Endothelial cell of umbilical vein (primary cell): ENCODE results near the gene ATXN2. TPM values are rescaled to one million over a fixed set of nuclear protein-coding genes. Genes with fewer than 3 reads are reported as not detected.

Experiments used
- BruUV-seq: library from RNA; stranded (reverse); fragments of 400-500 nt; replicated peaks from 2 replicates; lab custom pipeline; 2021; lab: Mats Ljungman, UMichigan
- CTCF ChIA-PET: fragments of 300-600, 350-600 bp; sonication (Branson Sonifier 250); formaldehyde crosslinking; loops from one replicate; lab custom pipeline; 2021; ENCODE audit warnings: antibody characterized with exemption, inconsistent platforms; lab: Charles Lee
- POLR2A ChIA-PET: fragments of 300-600, 350-600 bp; sonication (Branson Sonifier 250); formaldehyde crosslinking; loops from one replicate; lab custom pipeline; 2021; ENCODE audit warnings: antibody characterized with exemption, inconsistent platforms; lab: Charles Lee
- DNase-seq: peaks from one replicate; pipeline ENCODE4 v3.0.0-alpha.2; 2011; ENCODE audit warnings: low read depth, low spot score
- FAIRE-seq: peaks from 2 replicates; lab custom pipeline; 2011; peaks lifted over from hg19 to GRCh38; lab: Jason Lieb, UNC
- H2AFZ ChIP-seq: 2 replicates; pipeline ENCODE4 v1.6.0; 2012; ENCODE audit warnings: low read depth, low read length, control low read depth, inconsistent platforms
- H3K27ac ChIP-seq: 2 replicates; pipeline ENCODE4 v1.5.1; 2011; ENCODE audit warnings: low read depth, mild to moderate bottlenecking, control low read depth, low read length, moderate library complexity; ENCODE audit not compliant: insufficient read depth
- H3K27me3 ChIP-seq, 2 experiments: 2 replicates each; pipeline versions ENCODE4 v1.6.0 to v1.6.1; 2011; ENCODE audit warnings: low read length in 2 of 2, mixed read lengths in 1 of 2; ENCODE audit not compliant: control insufficient read depth in 2 of 2, insufficient read depth in 2 of 2
- H3K36me3 ChIP-seq, 2 experiments: 2 replicates in 1 of 2; 3 replicates in 1 of 2; pipeline ENCODE4 v1.5.1; 2011; ENCODE audit warnings: low read length in 2 of 2, mild to moderate bottlenecking in 1 of 2, moderate library complexity in 1 of 2; ENCODE audit not compliant: control insufficient read depth in 2 of 2, insufficient read depth in 2 of 2; ENCODE audit errors: extremely low read depth in 1 of 2
- H3K4me1 ChIP-seq: 3 replicates; pipeline ENCODE4 v1.5.1; 2011; ENCODE audit warnings: mild to moderate bottlenecking, low read length; ENCODE audit not compliant: control insufficient read depth, insufficient read depth; ENCODE audit errors: extremely low read depth
- H3K4me2 ChIP-seq: 2 replicates; pipeline ENCODE4 v1.6.1; 2011; ENCODE audit warnings: low read length, control low read depth, mixed read lengths; ENCODE audit not compliant: insufficient read depth
- H3K4me3 ChIP-seq, 3 experiments: fragments of 200-600 bp in 1 of 3; sonication (generic), shearing (Covaris generic) in 1 of 3; replicated peaks in 1 of 3; 2 replicates each; pipeline ENCODE4 v1.5.1; 2011 to 2016; ENCODE audit warnings: control low read depth in 3 of 3, low read length in 3 of 3, mild to moderate bottlenecking in 2 of 3, inconsistent platforms in 1 of 3, low read depth in 1 of 3, moderate library complexity in 1 of 3; ENCODE audit not compliant: insufficient read depth in 1 of 3
- H3K79me2 ChIP-seq: 2 replicates; pipeline ENCODE4 v1.6.0; 2012; ENCODE audit warnings: low read length, inconsistent platforms; ENCODE audit not compliant: control insufficient read depth, insufficient read depth
- H3K9ac ChIP-seq: replicated peaks from 2 replicates; pipeline ENCODE3; 2011; ENCODE audit warnings: low read length, control low read depth; ENCODE audit not compliant: insufficient read depth; ENCODE audit errors: extremely low read depth
- H3K9me1 ChIP-seq: replicated peaks from 3 replicates; pipeline ENCODE4 v1.6.0; 2011; ENCODE audit warnings: mild to moderate bottlenecking, low read length; ENCODE audit not compliant: control insufficient read depth, insufficient read depth; ENCODE audit errors: extremely low read depth
- H3K9me3 ChIP-seq: replicated peaks from 2 replicates; pipeline ENCODE4 v1.5.1; 2012; ENCODE audit warnings: low read length, inconsistent platforms; ENCODE audit not compliant: control insufficient read depth, insufficient read depth
- H4K20me1 ChIP-seq: replicated peaks from 2 replicates; pipeline ENCODE3; 2011; ENCODE audit warnings: mild to moderate bottlenecking, low read length; ENCODE audit not compliant: control insufficient read depth, insufficient read depth; ENCODE audit errors: extremely low read depth
- EZH2 ChIP-seq: IDR thresholded peaks from 2 replicates; pipeline ENCODE4 v1.6.1; 2012; ENCODE audit warnings: borderline replicate concordance, low read depth, mild to moderate bottlenecking, moderate library complexity, low read length, inconsistent platforms; ENCODE audit not compliant: severe bottlenecking
- FOS ChIP-seq: IDR thresholded peaks from 2 replicates; pipeline ENCODE4 v1.6.1; 2011; ENCODE audit warnings: mild to moderate bottlenecking, low read length, moderate library complexity, borderline replicate concordance; ENCODE audit not compliant: insufficient read depth
- GATA2 ChIP-seq: IDR thresholded peaks from 2 replicates; pipeline ENCODE4 v1.7.0; 2011; ENCODE audit warnings: low read depth, mild to moderate bottlenecking, moderate library complexity, mixed read lengths, low read length; ENCODE audit not compliant: insufficient read length, insufficient read depth
- JUN ChIP-seq: IDR thresholded peaks from 2 replicates; pipeline ENCODE4 v1.6.1; 2011; ENCODE audit warnings: borderline replicate concordance, low read depth; ENCODE audit not compliant: insufficient read length, insufficient read depth
- MAX ChIP-seq: IDR thresholded peaks from 2 replicates; pipeline ENCODE4 v1.6.1; 2011; ENCODE audit not compliant: insufficient read depth, insufficient read length
- MYC ChIP-seq: IDR thresholded peaks from one replicate; pipeline ENCODE4 v1.6.1; 2011; ENCODE audit warnings: mild to moderate bottlenecking, low read depth, low read length
- POLR2A ChIP-seq: IDR thresholded peaks from 2 replicates; pipeline ENCODE4 v1.6.1; 2012; ENCODE audit warnings: low read depth, mild to moderate bottlenecking, control low read depth, low read length
- POLR2AphosphoS5 ChIP-seq: IDR thresholded peaks from 2 replicates; pipeline ENCODE4 v1.6.1; 2012; ENCODE audit warnings: low read depth, mild to moderate bottlenecking, control low read depth, low read length, moderate library complexity; ENCODE audit not compliant: insufficient read depth
- dilution Hi-C: fragments of 300-500 bp; cut with MboI; formaldehyde crosslinking; loops from one replicate; pipeline ENCODE4 v1.15.0; 2019; ENCODE audit warnings: low sequenced_read_pairs; ENCODE audit not compliant: extremely low pct_ligation_motif_present
- intact Hi-C: fragments of 100-400 bp; cut with micrococcal nuclease; formaldehyde crosslinking; loops from one replicate; pipeline ENCODE4 v1.10.0; 2022
- polyA plus RNA-seq, 4 experiments: library from polyadenylated mRNA; depleted of rRNA in 3 of 4; stranded (reverse) in 3 of 4; unstranded in 1 of 4; fragments of >200 nt; gene quantifications; 2 replicates each; pipeline versions ENCODE4 v1.2.1 to v1.2.3, GENCODE V29; 2011 to 2012; ENCODE audit warnings: missing spikeins in 1 of 4
- total RNA-seq: library from RNA; stranded (reverse); gene quantifications from 2 replicates; pipeline ENCODE4 v1.2.3, GENCODE V29; 2021
- TF ChIP-seq, protein P1 (sequence below), 2 donors: IDR thresholded peaks; 1 replicate in 1 of 2; 2 replicates in 1 of 2; pipeline ENCODE4 v1.5.1; 2011; ENCODE audit warnings: low read length in 2 of 2, mild to moderate bottlenecking in 2 of 2, moderate library complexity in 2 of 2, control low read depth in 1 of 2, inconsistent platforms in 1 of 2, low read depth in 1 of 2; ENCODE audit not compliant: insufficient read depth in 1 of 2; ENCODE audit errors: extremely low read depth in 1 of 2

The ATXN2 gene
- total and polyA plus RNA-seq, 2 donors (not counting 3 experiments of a cell fraction or from before 2014, with no cell fraction given) = 58.9 to 86.7 TPM

GRCh38 chr12:111448846-111449790 is 150.0 kb downstream of the ATXN2 start:
- Histone ChIP-seq H3K4me3 (no peak overlapping the region), H2AFZ (no peak overlapping the region), H3K79me2 (peaks cover 39% of the 10 kb centered on the region), H3K27ac (no peak overlapping the region), H3K9me3 (no peaks in the 10 kb centered on the region), H3K36me3 (peaks cover 25 to 43% of the 10 kb centered on the region in 2 experiments), H4K20me1 (no peaks in the 10 kb centered on the region), H3K9ac (no peak overlapping the region), H3K4me2 (no peak overlapping the region), H3K27me3 (no peaks in the 10 kb centered on the region), H3K4me1 (peaks cover 44% of the 10 kb centered on the region), H3K9me1 (no peaks in the 10 kb centered on the region)
- DNase-seq (peak; percentile 3), FAIRE-seq (no peak)
- intact Hi-C loops = no loop called here
- CTCF ChIA-PET = interaction anchor here (0.8 to 16.4 kb wide), 7 partner anchors 11 to 118 kb away, joined by 3 to 464 read pairs (median 48); partner anchors contain the start of gene SH2B3
- BruUV-seq = no TSS peak
- dilution Hi-C loops = no loop called here
- POLR2A ChIA-PET = no interaction called here
- TF ChIP-seq POLR2AphosphoS5 (no peak), POLR2A (peak; percentile 18)

DNA sequence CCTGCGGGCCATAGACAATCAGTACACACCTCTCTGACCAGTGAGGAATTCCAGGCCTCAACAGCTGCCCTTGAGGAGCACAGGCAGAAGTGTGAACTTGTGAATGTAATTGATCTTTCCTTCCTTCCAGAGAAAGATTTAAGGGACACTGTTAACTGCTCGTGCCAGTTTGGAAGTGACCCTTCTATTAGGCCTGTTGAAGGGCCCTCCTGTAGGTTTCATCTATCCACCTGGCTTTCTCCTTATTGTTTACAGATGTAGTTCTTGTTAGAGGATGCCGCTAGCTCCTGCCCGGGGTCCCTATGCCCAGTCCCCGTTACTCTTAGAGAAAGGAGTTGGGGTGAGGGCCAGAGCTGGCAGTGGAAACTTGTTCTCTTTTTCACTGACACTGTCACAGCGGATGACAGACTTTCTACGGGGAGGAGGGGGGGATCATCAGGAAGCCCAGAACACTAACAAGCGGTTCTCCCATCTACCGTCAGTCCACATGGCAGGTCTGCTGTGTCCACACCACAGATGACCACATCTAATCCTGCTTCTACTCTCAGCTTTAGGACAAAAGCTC is 150.8 kb downstream of the ATXN2 start:
- Histone ChIP-seq H3K27ac (no peak overlapping the region), H4K20me1 (no peaks in the 10 kb centered on the region), H3K4me3 (no peak overlapping the region), H3K4me1 (peaks cover 51% of the 10 kb centered on the region), H3K9me3 (no peaks in the 10 kb centered on the region), H3K79me2 (peaks cover 44% of the 10 kb centered on the region), H3K4me2 (no peak overlapping the region), H3K36me3 (peaks cover 24 to 36% of the 10 kb centered on the region in 2 experiments), H2AFZ (no peak overlapping the region), H3K27me3 (no peaks in the 10 kb centered on the region), H3K9ac (no peak overlapping the region), H3K9me1 (no peaks in the 10 kb centered on the region)
- ChIA-PET POLR2A (no interaction called here), CTCF (interaction anchor here (0.8 to 16.4 kb wide), 4 partner anchors 11 to 117 kb away, joined by 3 to 464 read pairs (median 54); no protein-coding TSS in a partner anchor)
- dilution Hi-C loops (no loop called here), intact Hi-C loops (no loop called here)
- no peak for TF ChIP-seq POLR2A
- TF ChIP-seq MAX = no peak
- no peak for TF ChIP-seq FOS
- TF ChIP-seq MYC = no peak
- no peak for TF ChIP-seq JUN
- TF ChIP-seq POLR2AphosphoS5 = no peak
- no peak for TF ChIP-seq GATA2
- TF ChIP-seq, protein P1, sequence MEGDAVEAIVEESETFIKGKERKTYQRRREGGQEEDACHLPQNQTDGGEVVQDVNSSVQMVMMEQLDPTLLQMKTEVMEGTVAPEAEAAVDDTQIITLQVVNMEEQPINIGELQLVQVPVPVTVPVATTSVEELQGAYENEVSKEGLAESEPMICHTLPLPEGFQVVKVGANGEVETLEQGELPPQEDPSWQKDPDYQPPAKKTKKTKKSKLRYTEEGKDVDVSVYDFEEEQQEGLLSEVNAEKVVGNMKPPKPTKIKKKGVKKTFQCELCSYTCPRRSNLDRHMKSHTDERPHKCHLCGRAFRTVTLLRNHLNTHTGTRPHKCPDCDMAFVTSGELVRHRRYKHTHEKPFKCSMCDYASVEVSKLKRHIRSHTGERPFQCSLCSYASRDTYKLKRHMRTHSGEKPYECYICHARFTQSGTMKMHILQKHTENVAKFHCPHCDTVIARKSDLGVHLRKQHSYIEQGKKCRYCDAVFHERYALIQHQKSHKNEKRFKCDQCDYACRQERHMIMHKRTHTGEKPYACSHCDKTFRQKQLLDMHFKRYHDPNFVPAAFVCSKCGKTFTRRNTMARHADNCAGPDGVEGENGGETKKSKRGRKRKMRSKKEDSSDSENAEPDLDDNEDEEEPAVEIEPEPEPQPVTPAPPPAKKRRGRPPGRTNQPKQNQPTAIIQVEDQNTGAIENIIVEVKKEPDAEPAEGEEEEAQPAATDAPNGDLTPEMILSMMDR (IDR thresholded peaks at IDR 0.05; ENCODE audit: extremely low read depth in 1 of 2, insufficient read depth in 1 of 2, low read depth in 1 of 2, low read length in 2 of 2) = no peak
- no peak for TF ChIP-seq EZH2
- no peak for FAIRE-seq
- DNase-seq = no peak
- BruUV-seq = no TSS peak
